D721Med (cell line): ENCODE data around the gene UMODL1.
A peak's percentile ranks its signal among the peaks of the same experiment; 100 is the strongest.

ENCODE experiments used
- DNase-seq: peaks from one replicate; pipeline ENCODE4 v3.0.0; 2011; ENCODE audit warnings: low spot score; ENCODE audit not compliant: insufficient read length
- FAIRE-seq: peaks from 2 replicates; lab custom pipeline; 2011; peaks lifted over from hg19 to GRCh38; lab: Jason Lieb, UNC
- CTCF ChIP-seq: IDR thresholded peaks from 2 replicates; pipeline ENCODE4 v1.5.1; 2012; ENCODE audit warnings: mild to moderate bottlenecking, control low read depth; ENCODE audit not compliant: insufficient read depth; ENCODE audit errors: missing control alignments

UMODL1 gene

GRCh38 chr21:42151948-42152220 is 80.8 kb downstream of the UMODL1 start:
- DNase-seq (no peak), FAIRE-seq (no peak)
- TF ChIP-seq CTCF = no peak

GRCh38 chr21:42153046-42153686 is 82.0 kb downstream of the UMODL1 start:
- no peak for TF ChIP-seq CTCF
- DNase-seq (no peak), FAIRE-seq (no peak)

- no peak for DNase-seq
- no peak for FAIRE-seq
- TF ChIP-seq CTCF = no peak
Measured at GRCh38 chr21:42153746-42154145, 82.6 kb downstream of the UMODL1 start.

GRCh38 chr21:42154237-42155044 is 83.3 kb downstream of the UMODL1 start:
- TF ChIP-seq CTCF = no peak
- no peak for FAIRE-seq
- no peak for DNase-seq

GRCh38 chr21:42155045-42155855 is 84.1 kb downstream of the UMODL1 start:
- no peak for TF ChIP-seq CTCF
- FAIRE-seq = no peak
- DNase-seq = no peak

- no peak for TF ChIP-seq CTCF
- DNase-seq = peak; percentile 83
Measured at GRCh38 chr21:42156690-42157605, 85.8 kb downstream of the UMODL1 start.

More at GRCh38 chr21:42156690-42157605, 85.8 kb downstream of the UMODL1 start:
- FAIRE-seq = no peak
